ENCODE data around the gene PLA2G6. TPM values are rescaled to one million over a fixed set of nuclear protein-coding genes. Genes with fewer than 3 reads are reported as not detected.

PLA2G6 gene
- total and polyA plus RNA-seq, 2 of the 13 experiments (the other 11 are each of a cell fraction or from before 2014, with no cell fraction given), result 4.8 to 11.5 TPM

DNA sequence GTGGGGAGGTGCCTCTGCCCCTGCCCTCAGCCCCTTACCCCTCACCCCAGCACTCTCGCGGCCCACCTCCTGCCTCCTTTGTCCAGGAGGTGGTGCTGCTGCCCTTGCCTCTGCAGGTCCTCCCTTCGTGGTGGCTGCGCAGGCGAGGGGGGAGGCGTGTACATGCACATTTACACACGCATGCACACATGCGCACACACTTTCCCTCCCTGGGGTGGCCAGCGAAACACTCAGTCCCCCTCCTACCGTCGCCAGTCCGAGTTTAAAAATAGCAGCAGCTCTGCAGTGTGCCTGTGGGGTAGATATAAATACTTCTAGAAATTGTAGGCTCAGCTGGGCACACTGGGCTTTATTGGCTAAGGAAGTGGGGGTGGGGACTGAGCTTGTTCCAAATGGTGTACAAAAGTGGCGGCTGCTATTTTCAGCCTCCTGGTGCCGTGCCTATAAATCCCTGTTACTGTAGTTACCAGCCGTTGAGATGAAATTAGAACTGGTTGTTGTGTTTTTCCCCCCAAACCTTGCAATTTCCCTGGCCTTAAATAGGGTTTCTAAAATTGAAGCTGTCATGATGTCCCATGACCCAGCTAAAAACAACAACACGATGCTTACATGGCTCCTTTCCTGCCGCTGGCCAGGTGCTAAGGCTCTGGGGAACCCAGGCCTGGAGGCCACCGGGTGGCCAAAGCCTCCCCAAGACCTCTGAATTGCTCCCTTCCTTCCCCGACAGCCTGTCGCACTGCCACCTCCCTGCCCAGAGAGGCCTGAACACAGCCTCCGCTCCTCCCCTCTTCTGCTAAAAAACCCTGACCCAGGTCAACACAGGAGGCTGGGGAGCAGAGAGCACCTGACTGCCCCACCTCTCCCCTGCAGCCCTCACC is 112.0 kb downstream of the PLA2G6 start:
- DNase-seq (ENCODE audit: low spot score) (no peak), FAIRE-seq (no peak), ATAC-seq (peak; percentile 20)
- Histone ChIP-seq H3K4me3 (replicated peaks in 1 of 3; ENCODE audit: insufficient read depth in 1 of 3, low read depth in 2 of 3, low read length in 3 of 3) (no peak overlapping the region), H3K9me3 (ENCODE audit: low read length) (no peaks in the 10 kb centered on the region), H3K27ac (ENCODE audit: extremely low read length, insufficient read depth, low read length) (no peak overlapping the region), H4K20me1 (ENCODE audit: insufficient read depth, low read length) (no peaks in the 10 kb centered on the region), H3K79me2 (ENCODE audit: insufficient read depth, low read length) (no peaks in the 10 kb centered on the region), H2AFZ (ENCODE audit: low read length) (no peak overlapping the region), H3K4me2 (ENCODE audit: low read depth, low read length) (no peak overlapping the region), H3K4me1 (ENCODE audit: insufficient read depth, low read length) (0 out of 2 replicates have a peak, but pooled peaks cover 5% of the 10 kb centered on the region), H3K9ac (ENCODE audit: insufficient read depth, low read depth, low read length) (no peak overlapping the region), H3K36me3 (replicated peaks in 1 of 2; ENCODE audit: control insufficient read depth in 1 of 2, insufficient read depth in 2 of 2, low read length in 2 of 2) (peaks cover 27 to 38% of the 10 kb centered on the region in 2 experiments), H3K27me3 (ENCODE audit: control insufficient read depth in 1 of 2, insufficient read depth in 2 of 2, low read length in 2 of 2) (no peaks in the 10 kb centered on the region)
- 97% methylated on average over 20 of the region's 21 CpGs for WGBS (ENCODE audit: low lambda C conversion rate)
- BruUV-seq (replicated peaks), result no TSS peak
- intact Hi-C loops (cut with micrococcal nuclease; ENCODE audit: unreplicated experiment) (no loop called here), in situ Hi-C loops (cut with HindIII; ENCODE audit: extremely low pct_ligation_motif_present, low pct_unique_long_range_greater_than_20kb) (no loop called here)
- ChIA-PET CTCF (ENCODE audit: low intra/inter-chr PET ratio, low total read pairs) (no interaction called here), POLR2A (no interaction called here)
- peak; percentile 66 for TF ChIP-seq STAG1 (CRISPR knock-in tag; IDR thresholded peaks at IDR 0.05)
- TF ChIP-seq ATRX (CRISPR knock-in tag; IDR thresholded peaks at IDR 0.05; ENCODE audit: borderline replicate concordance), result no peak
- TF ChIP-seq, protein P1, sequence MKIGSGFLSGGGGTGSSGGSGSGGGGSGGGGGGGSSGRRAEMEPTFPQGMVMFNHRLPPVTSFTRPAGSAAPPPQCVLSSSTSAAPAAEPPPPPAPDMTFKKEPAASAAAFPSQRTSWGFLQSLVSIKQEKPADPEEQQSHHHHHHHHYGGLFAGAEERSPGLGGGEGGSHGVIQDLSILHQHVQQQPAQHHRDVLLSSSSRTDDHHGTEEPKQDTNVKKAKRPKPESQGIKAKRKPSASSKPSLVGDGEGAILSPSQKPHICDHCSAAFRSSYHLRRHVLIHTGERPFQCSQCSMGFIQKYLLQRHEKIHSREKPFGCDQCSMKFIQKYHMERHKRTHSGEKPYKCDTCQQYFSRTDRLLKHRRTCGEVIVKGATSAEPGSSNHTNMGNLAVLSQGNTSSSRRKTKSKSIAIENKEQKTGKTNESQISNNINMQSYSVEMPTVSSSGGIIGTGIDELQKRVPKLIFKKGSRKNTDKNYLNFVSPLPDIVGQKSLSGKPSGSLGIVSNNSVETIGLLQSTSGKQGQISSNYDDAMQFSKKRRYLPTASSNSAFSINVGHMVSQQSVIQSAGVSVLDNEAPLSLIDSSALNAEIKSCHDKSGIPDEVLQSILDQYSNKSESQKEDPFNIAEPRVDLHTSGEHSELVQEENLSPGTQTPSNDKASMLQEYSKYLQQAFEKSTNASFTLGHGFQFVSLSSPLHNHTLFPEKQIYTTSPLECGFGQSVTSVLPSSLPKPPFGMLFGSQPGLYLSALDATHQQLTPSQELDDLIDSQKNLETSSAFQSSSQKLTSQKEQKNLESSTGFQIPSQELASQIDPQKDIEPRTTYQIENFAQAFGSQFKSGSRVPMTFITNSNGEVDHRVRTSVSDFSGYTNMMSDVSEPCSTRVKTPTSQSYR (CRISPR knock-in tag; IDR thresholded peaks at IDR 0.05; ENCODE audit: borderline replicate concordance), result no peak
- TF ChIP-seq, protein P2, sequence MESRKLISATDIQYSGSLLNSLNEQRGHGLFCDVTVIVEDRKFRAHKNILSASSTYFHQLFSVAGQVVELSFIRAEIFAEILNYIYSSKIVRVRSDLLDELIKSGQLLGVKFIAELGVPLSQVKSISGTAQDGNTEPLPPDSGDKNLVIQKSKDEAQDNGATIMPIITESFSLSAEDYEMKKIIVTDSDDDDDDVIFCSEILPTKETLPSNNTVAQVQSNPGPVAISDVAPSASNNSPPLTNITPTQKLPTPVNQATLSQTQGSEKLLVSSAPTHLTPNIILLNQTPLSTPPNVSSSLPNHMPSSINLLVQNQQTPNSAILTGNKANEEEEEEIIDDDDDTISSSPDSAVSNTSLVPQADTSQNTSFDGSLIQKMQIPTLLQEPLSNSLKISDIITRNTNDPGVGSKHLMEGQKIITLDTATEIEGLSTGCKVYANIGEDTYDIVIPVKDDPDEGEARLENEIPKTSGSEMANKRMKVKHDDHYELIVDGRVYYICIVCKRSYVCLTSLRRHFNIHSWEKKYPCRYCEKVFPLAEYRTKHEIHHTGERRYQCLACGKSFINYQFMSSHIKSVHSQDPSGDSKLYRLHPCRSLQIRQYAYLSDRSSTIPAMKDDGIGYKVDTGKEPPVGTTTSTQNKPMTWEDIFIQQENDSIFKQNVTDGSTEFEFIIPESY (CRISPR knock-in tag; IDR thresholded peaks at IDR 0.05), result peak; percentile 94
- TF ChIP-seq, protein P3, sequence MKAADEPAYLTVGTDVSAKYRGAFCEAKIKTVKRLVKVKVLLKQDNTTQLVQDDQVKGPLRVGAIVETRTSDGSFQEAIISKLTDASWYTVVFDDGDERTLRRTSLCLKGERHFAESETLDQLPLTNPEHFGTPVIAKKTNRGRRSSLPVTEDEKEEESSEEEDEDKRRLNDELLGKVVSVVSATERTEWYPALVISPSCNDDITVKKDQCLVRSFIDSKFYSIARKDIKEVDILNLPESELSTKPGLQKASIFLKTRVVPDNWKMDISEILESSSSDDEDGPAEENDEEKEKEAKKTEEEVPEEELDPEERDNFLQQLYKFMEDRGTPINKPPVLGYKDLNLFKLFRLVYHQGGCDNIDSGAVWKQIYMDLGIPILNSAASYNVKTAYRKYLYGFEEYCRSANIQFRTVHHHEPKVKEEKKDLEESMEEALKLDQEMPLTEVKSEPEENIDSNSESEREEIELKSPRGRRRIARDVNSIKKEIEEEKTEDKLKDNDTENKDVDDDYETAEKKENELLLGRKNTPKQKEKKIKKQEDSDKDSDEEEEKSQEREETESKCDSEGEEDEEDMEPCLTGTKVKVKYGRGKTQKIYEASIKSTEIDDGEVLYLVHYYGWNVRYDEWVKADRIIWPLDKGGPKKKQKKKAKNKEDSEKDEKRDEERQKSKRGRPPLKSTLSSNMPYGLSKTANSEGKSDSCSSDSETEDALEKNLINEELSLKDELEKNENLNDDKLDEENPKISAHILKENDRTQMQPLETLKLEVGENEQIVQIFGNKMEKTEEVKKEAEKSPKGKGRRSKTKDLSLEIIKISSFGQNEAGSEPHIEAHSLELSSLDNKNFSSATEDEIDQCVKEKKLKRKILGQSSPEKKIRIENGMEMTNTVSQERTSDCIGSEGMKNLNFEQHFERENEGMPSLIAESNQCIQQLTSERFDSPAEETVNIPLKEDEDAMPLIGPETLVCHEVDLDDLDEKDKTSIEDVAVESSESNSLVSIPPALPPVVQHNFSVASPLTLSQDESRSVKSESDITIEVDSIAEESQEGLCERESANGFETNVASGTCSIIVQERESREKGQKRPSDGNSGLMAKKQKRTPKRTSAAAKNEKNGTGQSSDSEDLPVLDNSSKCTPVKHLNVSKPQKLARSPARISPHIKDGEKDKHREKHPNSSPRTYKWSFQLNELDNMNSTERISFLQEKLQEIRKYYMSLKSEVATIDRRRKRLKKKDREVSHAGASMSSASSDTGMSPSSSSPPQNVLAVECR (CRISPR knock-in tag; IDR thresholded peaks at IDR 0.05; ENCODE audit: borderline replicate concordance), result no peak
- TF ChIP-seq ZSCAN9 (CRISPR knock-in tag; IDR thresholded peaks at IDR 0.05; ENCODE audit: borderline replicate concordance), result no peak
- TF ChIP-seq SOX6 (IDR thresholded peaks at IDR 0.05), result no peak
- no peak for TF ChIP-seq SOX6 (CRISPR knock-in tag; IDR thresholded peaks at IDR 0.05)
- TF ChIP-seq SRF (IDR thresholded peaks at IDR 0.05; ENCODE audit: low read depth, low read length), result no peak
- TF ChIP-seq, protein P4, sequence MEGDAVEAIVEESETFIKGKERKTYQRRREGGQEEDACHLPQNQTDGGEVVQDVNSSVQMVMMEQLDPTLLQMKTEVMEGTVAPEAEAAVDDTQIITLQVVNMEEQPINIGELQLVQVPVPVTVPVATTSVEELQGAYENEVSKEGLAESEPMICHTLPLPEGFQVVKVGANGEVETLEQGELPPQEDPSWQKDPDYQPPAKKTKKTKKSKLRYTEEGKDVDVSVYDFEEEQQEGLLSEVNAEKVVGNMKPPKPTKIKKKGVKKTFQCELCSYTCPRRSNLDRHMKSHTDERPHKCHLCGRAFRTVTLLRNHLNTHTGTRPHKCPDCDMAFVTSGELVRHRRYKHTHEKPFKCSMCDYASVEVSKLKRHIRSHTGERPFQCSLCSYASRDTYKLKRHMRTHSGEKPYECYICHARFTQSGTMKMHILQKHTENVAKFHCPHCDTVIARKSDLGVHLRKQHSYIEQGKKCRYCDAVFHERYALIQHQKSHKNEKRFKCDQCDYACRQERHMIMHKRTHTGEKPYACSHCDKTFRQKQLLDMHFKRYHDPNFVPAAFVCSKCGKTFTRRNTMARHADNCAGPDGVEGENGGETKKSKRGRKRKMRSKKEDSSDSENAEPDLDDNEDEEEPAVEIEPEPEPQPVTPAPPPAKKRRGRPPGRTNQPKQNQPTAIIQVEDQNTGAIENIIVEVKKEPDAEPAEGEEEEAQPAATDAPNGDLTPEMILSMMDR (CRISPR knock-in tag; IDR thresholded peaks at IDR 0.05), result peak; percentile 70
